Breast epithelium (tissue), 4 donors: ENCODE measurements around the gene PIK3C2G. TPM values are rescaled to one million over a fixed set of nuclear protein-coding genes. Genes with fewer than 3 reads are reported as not detected.

ENCODE experiments used
- DNase-seq, 2 donors: peaks; one replicate each; pipeline ENCODE4 v3.0.0-alpha.2; 2019; ENCODE audit warnings: low spot score in 2 of 2
- H3K27ac ChIP-seq, 2 donors: fragments of 200-600 bp; sonication (generic) in 1 of 2; one replicate each; pipeline ENCODE4 v1.5.1; 2016 to 2019; ENCODE audit warnings: mild to moderate bottlenecking in 1 of 2
- H3K27me3 ChIP-seq, 2 donors: fragments of 200-600 bp; sonication (generic) in 1 of 2; one replicate each; pipeline versions ENCODE4 v1.5.1 to v1.6.0; 2017 to 2019; ENCODE audit warnings: control low read depth in 1 of 2, mild to moderate bottlenecking in 1 of 2
- H3K36me3 ChIP-seq: fragments of 200-600 bp; one replicate; pipeline ENCODE4 v1.5.1; 2019
- H3K4me1 ChIP-seq, 2 donors: fragments of 200-600 bp; sonication (generic); one replicate each; pipeline ENCODE4 v1.5.1; 2016 to 2019; ENCODE audit warnings: control low read depth in 1 of 2
- H3K4me3 ChIP-seq, 3 donors: fragments of 200-600 bp; sonication (generic); 1 replicate in 2 of 3; 2 replicates in 1 of 3; pipeline ENCODE4 v1.5.1; 2016 to 2019; ENCODE audit warnings: mild to moderate bottlenecking in 3 of 3, moderate library complexity in 2 of 3
- H3K9me3 ChIP-seq, 2 donors: fragments of 200-600 bp; sonication (generic) in 1 of 2; one replicate each; pipeline ENCODE4 v1.5.1; 2016 to 2019; ENCODE audit warnings: control low read depth in 1 of 2
- POLR2A ChIP-seq: fragments of 450-650 bp; IDR thresholded peaks from one replicate; pipeline ENCODE4 v1.6.1; 2016; ENCODE audit warnings: antibody characterized with exemption, mild to moderate bottlenecking, moderate library complexity
- POLR2AphosphoS5 ChIP-seq, 3 donors: sonication (generic); formaldehyde crosslinking; IDR thresholded peaks; one replicate each; pipeline ENCODE4 v1.6.1; 2017; ENCODE audit warnings: antibody characterized with exemption in 3 of 3
- intact Hi-C: fragments of 100-400 bp; cut with DNase I; formaldehyde crosslinking; loops from one replicate; pipeline ENCODE4 v1.15.1; 2023; ENCODE audit warnings: low total_unique reads
- total RNA-seq, 3 donors: library from RNA; depleted of rRNA; stranded (reverse); fragments of >200 nt; gene quantifications; one replicate each; pipeline ENCODE4 v1.1.0, GENCODE V29; 2016
- TF ChIP-seq, protein P1 (sequence below), 3 donors: fragments of 450-650 bp; IDR thresholded peaks; one replicate each; pipeline ENCODE4 v1.5.1; 2016 to 2017; ENCODE audit warnings: antibody characterized with exemption in 3 of 3, mild to moderate bottlenecking in 3 of 3, moderate library complexity in 3 of 3

The PIK3C2G gene
- total RNA-seq, 3 donors from 2014 or later: 0.16 to 164 (median 35.1) TPM

DNA sequence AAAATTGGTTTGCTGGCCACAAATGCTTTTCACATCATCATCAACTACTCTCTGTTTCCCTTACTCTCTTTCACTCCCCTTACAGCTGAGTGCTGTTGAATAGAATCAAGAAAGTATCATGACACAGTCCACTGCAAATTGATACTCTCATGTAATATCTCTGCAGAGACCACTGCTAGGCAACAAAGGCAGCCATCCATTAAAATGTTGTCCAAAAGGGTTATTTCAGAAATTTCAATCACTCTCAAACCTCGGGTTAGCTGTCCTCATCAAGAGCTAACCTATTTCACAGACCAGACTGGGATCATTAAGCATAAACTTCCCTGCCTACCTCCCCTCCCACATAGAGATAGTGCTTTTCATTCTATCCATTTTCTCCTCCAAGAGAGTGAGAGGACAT lies 289.8 kb downstream of the PIK3C2G start:
- Histone ChIP-seq H3K4me3 (no peak overlapping the region), H3K9me3 (no peaks in the 10 kb centered on the region), H3K27ac (no peak overlapping the region), H3K27me3 (no peaks in the 10 kb centered on the region), H3K36me3 (no peaks in the 10 kb centered on the region), H3K4me1 (no peaks in the 10 kb centered on the region)
- intact Hi-C loops: no loop called here
- TF ChIP-seq POLR2A: no peak
- DNase-seq: no peak

DNA sequence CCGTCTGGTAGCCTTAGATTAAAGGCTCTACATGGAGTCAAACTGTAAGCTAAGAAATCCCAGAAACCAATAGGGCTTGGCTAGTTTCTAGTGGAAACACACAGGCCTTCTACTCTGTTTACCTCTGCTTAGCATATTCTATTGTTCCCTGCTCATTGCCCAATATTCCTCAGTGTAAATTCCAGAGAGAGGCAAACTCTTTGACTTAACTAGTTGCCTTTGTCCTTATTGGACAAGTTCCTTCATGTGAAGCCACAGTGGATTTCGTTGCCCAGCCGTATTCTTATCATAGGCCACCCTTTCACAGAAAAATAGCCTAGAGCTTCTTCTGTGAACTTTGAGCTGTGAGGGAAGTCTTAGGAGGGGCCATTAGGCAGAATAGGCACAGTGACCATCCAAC lies 290.4 kb downstream of the PIK3C2G start:
- no peak for TF ChIP-seq POLR2A
- TF ChIP-seq POLR2AphosphoS5 (IDR thresholded peaks at IDR 0.05): no peak
- TF ChIP-seq, protein P1, sequence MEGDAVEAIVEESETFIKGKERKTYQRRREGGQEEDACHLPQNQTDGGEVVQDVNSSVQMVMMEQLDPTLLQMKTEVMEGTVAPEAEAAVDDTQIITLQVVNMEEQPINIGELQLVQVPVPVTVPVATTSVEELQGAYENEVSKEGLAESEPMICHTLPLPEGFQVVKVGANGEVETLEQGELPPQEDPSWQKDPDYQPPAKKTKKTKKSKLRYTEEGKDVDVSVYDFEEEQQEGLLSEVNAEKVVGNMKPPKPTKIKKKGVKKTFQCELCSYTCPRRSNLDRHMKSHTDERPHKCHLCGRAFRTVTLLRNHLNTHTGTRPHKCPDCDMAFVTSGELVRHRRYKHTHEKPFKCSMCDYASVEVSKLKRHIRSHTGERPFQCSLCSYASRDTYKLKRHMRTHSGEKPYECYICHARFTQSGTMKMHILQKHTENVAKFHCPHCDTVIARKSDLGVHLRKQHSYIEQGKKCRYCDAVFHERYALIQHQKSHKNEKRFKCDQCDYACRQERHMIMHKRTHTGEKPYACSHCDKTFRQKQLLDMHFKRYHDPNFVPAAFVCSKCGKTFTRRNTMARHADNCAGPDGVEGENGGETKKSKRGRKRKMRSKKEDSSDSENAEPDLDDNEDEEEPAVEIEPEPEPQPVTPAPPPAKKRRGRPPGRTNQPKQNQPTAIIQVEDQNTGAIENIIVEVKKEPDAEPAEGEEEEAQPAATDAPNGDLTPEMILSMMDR (IDR thresholded peaks at IDR 0.05): no peak
- no peak overlapping the region for H3K4me3 ChIP-seq
- no peak for DNase-seq
- H3K27ac ChIP-seq: no peak overlapping the region
- H3K9me3 ChIP-seq: no peaks in the 10 kb centered on the region
- H3K4me1 ChIP-seq: no peaks in the 10 kb centered on the region
- H3K36me3 ChIP-seq: no peaks in the 10 kb centered on the region
- no peaks in the 10 kb centered on the region for H3K27me3 ChIP-seq
- intact Hi-C loops: no loop called here

DNA sequence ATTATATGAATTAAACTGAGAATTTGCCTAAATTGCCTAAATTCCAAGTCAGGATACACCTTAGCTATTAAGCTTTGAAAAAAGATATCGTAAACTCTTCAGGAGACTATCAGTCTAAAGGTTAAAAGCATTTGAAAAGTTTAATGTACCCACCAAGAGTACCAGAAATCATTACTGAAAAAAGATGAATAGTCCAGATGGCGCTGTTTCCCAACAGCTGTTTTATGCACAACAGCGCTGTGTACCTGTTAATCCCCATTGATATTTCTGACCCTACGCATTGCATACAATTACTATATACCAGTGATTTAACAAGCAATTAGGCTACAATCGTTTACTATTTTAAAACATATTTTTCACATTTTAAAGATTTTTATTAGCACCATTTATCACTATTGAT lies 291.5 kb downstream of the PIK3C2G start:
- Histone ChIP-seq H3K4me3 (no peak overlapping the region), H3K9me3 (no peaks in the 10 kb centered on the region), H3K27me3 (no peaks in the 10 kb centered on the region), H3K27ac (no peak overlapping the region), H3K36me3 (no peaks in the 10 kb centered on the region), H3K4me1 (no peaks in the 10 kb centered on the region)
- DNase-seq: no peak
- TF ChIP-seq POLR2AphosphoS5 (IDR thresholded peaks at IDR 0.05): no peak
- TF ChIP-seq, protein P1 (IDR thresholded peaks at IDR 0.05): no peak
- no peak for TF ChIP-seq POLR2A
- intact Hi-C loops: no loop called here

DNA sequence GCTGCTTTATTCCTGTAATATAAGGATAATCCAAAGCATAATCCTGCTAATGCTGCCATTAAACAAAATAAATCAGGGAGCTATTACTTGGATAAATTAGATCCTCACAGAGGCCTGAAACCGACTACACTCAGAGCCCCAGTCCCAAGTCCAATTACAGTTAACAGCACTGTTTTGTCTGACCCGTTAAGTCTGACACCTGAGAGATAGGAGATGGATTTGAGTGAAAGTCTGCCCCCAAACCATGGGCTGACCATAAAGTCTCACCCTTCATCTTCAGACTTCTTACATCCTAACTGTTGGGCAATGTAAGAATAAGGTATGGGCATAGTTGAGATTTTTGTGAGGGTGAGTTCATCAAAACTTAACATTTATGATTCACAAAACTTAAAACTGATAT lies 294.8 kb downstream of the PIK3C2G start:
- no peak overlapping the region for H3K4me3 ChIP-seq
- no peaks in the 10 kb centered on the region for H3K36me3 ChIP-seq
- no peak for DNase-seq
- H3K27ac ChIP-seq: no peak overlapping the region
- no peaks in the 10 kb centered on the region for H3K27me3 ChIP-seq
- intact Hi-C loops: no loop called here
- TF ChIP-seq, protein P1 (IDR thresholded peaks at IDR 0.05): no peak
- H3K9me3 ChIP-seq: no peaks in the 10 kb centered on the region
- no peaks in the 10 kb centered on the region for H3K4me1 ChIP-seq

DNA sequence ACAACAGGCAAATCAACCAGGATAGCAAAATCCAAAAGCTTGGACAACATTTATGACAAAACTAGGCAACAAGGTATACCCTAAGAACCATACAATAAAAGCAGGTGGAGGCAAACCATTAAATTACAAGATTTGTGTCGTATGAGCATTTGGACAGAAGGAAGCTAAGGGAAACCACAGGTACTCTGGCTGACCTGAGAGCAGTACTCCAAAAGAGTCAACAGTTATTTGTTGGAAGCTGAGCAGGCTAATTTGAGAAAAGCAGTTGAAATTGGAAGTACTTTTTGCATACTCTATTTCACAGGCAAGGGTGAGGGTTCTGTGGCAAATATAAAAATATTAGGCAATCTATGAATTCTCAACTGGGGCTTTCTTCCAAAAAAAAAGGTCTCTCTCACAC lies 297.9 kb downstream of the PIK3C2G start:
- TF ChIP-seq, protein P1 (IDR thresholded peaks at IDR 0.05): no peak
- TF ChIP-seq POLR2A: no peak
- no peak for TF ChIP-seq POLR2AphosphoS5 (IDR thresholded peaks at IDR 0.05)
- Histone ChIP-seq H3K36me3 (no peaks in the 10 kb centered on the region), H3K4me1 (no peaks in the 10 kb centered on the region), H3K27me3 (no peaks in the 10 kb centered on the region), H3K4me3 (no peak overlapping the region), H3K27ac (no peak overlapping the region), H3K9me3 (no peaks in the 10 kb centered on the region)
- intact Hi-C loops: no loop called here
- no peak for DNase-seq

DNA sequence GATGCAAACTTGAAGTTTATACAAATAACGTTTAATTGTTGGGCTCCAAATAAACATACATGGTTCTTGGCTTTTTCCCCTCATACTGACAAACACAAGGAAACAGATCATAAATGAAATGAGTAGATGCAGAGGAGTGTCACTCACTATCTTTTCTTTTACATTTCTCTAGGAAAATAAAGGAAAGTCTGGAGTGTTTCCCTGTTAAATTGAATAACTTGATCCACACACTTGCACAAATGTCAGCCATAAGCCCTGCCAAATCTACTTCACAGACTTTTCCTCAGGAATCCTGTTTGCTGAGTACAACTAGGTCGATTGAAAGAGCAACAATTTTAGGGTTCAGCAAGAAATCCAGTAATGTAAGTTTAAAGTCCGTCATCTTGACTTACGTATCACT lies 301.2 kb downstream of the PIK3C2G start:
- no peaks in the 10 kb centered on the region for H3K9me3 ChIP-seq
- intact Hi-C loops: no loop called here
- no peaks in the 10 kb centered on the region for H3K36me3 ChIP-seq
- no peaks in the 10 kb centered on the region for H3K4me1 ChIP-seq
- no peaks in the 10 kb centered on the region for H3K27me3 ChIP-seq
- no peak overlapping the region for H3K27ac ChIP-seq
- TF ChIP-seq, protein P1 (IDR thresholded peaks at IDR 0.05): no peak
- no peak for DNase-seq
- H3K4me3 ChIP-seq: no peak overlapping the region
